ENCODE results near the gene TMEM114.

Gene TMEM114

GRCh38 chr16:8523932-8524331 is 66.4 kb downstream of the TMEM114 start:
- no peak overlapping the region for H3K27ac ChIP-seq (replicated peaks)
- no peaks in the 10 kb centered on the region for H3K27me3 ChIP-seq (ENCODE audit: insufficient read depth, poor library complexity, severe bottlenecking)
- H3K4me3 ChIP-seq (replicated peaks; ENCODE audit: insufficient read depth, low read length) = no peak overlapping the region
- DNase-seq (ENCODE audit: low read depth in 1 of 2, low spot score in 1 of 2) = no peak
- TF ChIP-seq GABPA (IDR thresholded peaks at IDR 0.05; ENCODE audit: low read depth) (no peak), SPI1 (IDR thresholded peaks at IDR 0.05; ENCODE audit: borderline replicate concordance, low read depth) (no peak), POLR2AphosphoS5 (IDR thresholded peaks at IDR 0.05; ENCODE audit: low read depth) (no peak)
- TF ChIP-seq, protein P1, sequence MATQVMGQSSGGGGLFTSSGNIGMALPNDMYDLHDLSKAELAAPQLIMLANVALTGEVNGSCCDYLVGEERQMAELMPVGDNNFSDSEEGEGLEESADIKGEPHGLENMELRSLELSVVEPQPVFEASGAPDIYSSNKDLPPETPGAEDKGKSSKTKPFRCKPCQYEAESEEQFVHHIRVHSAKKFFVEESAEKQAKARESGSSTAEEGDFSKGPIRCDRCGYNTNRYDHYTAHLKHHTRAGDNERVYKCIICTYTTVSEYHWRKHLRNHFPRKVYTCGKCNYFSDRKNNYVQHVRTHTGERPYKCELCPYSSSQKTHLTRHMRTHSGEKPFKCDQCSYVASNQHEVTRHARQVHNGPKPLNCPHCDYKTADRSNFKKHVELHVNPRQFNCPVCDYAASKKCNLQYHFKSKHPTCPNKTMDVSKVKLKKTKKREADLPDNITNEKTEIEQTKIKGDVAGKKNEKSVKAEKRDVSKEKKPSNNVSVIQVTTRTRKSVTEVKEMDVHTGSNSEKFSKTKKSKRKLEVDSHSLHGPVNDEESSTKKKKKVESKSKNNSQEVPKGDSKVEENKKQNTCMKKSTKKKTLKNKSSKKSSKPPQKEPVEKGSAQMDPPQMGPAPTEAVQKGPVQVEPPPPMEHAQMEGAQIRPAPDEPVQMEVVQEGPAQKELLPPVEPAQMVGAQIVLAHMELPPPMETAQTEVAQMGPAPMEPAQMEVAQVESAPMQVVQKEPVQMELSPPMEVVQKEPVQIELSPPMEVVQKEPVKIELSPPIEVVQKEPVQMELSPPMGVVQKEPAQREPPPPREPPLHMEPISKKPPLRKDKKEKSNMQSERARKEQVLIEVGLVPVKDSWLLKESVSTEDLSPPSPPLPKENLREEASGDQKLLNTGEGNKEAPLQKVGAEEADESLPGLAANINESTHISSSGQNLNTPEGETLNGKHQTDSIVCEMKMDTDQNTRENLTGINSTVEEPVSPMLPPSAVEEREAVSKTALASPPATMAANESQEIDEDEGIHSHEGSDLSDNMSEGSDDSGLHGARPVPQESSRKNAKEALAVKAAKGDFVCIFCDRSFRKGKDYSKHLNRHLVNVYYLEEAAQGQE (IDR thresholded peaks at IDR 0.05; ENCODE audit: insufficient replicate concordance, low read depth) = no peak
- TF ChIP-seq, protein P2, sequence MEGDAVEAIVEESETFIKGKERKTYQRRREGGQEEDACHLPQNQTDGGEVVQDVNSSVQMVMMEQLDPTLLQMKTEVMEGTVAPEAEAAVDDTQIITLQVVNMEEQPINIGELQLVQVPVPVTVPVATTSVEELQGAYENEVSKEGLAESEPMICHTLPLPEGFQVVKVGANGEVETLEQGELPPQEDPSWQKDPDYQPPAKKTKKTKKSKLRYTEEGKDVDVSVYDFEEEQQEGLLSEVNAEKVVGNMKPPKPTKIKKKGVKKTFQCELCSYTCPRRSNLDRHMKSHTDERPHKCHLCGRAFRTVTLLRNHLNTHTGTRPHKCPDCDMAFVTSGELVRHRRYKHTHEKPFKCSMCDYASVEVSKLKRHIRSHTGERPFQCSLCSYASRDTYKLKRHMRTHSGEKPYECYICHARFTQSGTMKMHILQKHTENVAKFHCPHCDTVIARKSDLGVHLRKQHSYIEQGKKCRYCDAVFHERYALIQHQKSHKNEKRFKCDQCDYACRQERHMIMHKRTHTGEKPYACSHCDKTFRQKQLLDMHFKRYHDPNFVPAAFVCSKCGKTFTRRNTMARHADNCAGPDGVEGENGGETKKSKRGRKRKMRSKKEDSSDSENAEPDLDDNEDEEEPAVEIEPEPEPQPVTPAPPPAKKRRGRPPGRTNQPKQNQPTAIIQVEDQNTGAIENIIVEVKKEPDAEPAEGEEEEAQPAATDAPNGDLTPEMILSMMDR (IDR thresholded peaks at IDR 0.05; ENCODE audit: insufficient read depth, low read length) = no peak

DNA sequence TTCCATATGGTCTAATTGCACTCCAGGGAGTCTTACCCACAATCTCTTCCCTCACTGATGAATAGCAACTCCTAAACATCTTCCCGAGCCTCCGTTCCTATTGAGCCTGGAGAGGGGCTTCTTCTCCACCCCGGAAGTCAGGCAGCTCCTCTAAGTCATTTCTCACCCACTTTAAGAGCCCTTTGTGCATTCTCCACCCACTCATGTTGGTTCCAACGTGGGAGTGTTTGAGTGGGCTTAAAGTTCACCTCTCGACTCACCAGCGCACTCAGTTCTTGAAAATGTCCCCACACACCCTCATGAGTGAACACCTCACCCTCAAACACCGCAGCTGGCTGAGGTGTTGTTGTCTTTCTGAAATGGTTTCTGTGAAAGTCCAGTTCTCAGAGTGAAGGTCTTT is 67.6 kb downstream of the TMEM114 start:
- no peak for DNase-seq (ENCODE audit: low read depth in 1 of 2, low spot score in 1 of 2)
- Histone ChIP-seq H3K4me3 (replicated peaks; ENCODE audit: insufficient read depth, low read length) (no peak overlapping the region), H3K27me3 (ENCODE audit: insufficient read depth, poor library complexity, severe bottlenecking) (no peaks in the 10 kb centered on the region), H3K27ac (replicated peaks) (no peak overlapping the region)
- TF ChIP-seq, protein P1 (IDR thresholded peaks at IDR 0.05; ENCODE audit: insufficient replicate concordance, low read depth) = no peak
- no peak for TF ChIP-seq GABPA (IDR thresholded peaks at IDR 0.05; ENCODE audit: low read depth)
- TF ChIP-seq, protein P2 (IDR thresholded peaks at IDR 0.05; ENCODE audit: insufficient read depth, low read length) = no peak
- no peak for TF ChIP-seq SPI1 (IDR thresholded peaks at IDR 0.05; ENCODE audit: borderline replicate concordance, low read depth)
- no peak for TF ChIP-seq POLR2AphosphoS5 (IDR thresholded peaks at IDR 0.05; ENCODE audit: low read depth)

GRCh38 chr16:8519643-8520042 is 70.7 kb downstream of the TMEM114 start:
- H3K4me3 ChIP-seq (replicated peaks; ENCODE audit: insufficient read depth, low read length) = no peak overlapping the region
- no peak for TF ChIP-seq SPI1 (IDR thresholded peaks at IDR 0.05; ENCODE audit: borderline replicate concordance, low read depth)
- TF ChIP-seq, protein P1 (IDR thresholded peaks at IDR 0.05; ENCODE audit: insufficient replicate concordance, low read depth) = no peak
- TF ChIP-seq GABPA (IDR thresholded peaks at IDR 0.05; ENCODE audit: low read depth) = no peak
- no peak for DNase-seq (ENCODE audit: low read depth in 1 of 2, low spot score in 1 of 2)
- H3K27ac ChIP-seq (replicated peaks) = no peak overlapping the region
- no peaks in the 10 kb centered on the region for H3K27me3 ChIP-seq (ENCODE audit: insufficient read depth, poor library complexity, severe bottlenecking)
